WTC11 (cell line): ENCODE data around the gene NECAB2.

Experiments used
- JUN ChIP-seq: sonication (generic); formaldehyde crosslinking; IDR thresholded peaks from 2 replicates; pipeline ENCODE4 v1.8.0; 2023; ENCODE audit warnings: mild to moderate bottlenecking, missing genetic modification reagents
- NR2C2 ChIP-seq: sonication (generic); formaldehyde crosslinking; IDR thresholded peaks from 2 replicates; pipeline ENCODE4 v1.8.0; 2022; ENCODE audit warnings: mild to moderate bottlenecking, missing genetic modification reagents
- TF ChIP-seq, protein P1 (sequence below): sonication (generic); formaldehyde crosslinking; IDR thresholded peaks from 2 replicates; pipeline ENCODE4 v1.8.1; 2023; ENCODE audit warnings: mild to moderate bottlenecking, missing genetic modification reagents, moderate library complexity
- TF ChIP-seq, protein P2 (sequence below): fragments of 200-600 bp; IDR thresholded peaks from 2 replicates; pipeline ENCODE4 v1.8.0; 2022; ENCODE audit warnings: antibody characterized with exemption
- TF ChIP-seq, protein P3 (sequence below): sonication (generic); formaldehyde crosslinking; IDR thresholded peaks from 2 replicates; pipeline ENCODE4 v1.8.1; 2022; ENCODE audit warnings: low read depth, missing genetic modification reagents, borderline replicate concordance
- TF ChIP-seq, protein P4 (sequence below): sonication (generic); formaldehyde crosslinking; IDR thresholded peaks from 2 replicates; pipeline ENCODE4 v1.8.1; 2023; ENCODE audit warnings: mild to moderate bottlenecking, missing genetic modification reagents, moderate library complexity

DNA sequence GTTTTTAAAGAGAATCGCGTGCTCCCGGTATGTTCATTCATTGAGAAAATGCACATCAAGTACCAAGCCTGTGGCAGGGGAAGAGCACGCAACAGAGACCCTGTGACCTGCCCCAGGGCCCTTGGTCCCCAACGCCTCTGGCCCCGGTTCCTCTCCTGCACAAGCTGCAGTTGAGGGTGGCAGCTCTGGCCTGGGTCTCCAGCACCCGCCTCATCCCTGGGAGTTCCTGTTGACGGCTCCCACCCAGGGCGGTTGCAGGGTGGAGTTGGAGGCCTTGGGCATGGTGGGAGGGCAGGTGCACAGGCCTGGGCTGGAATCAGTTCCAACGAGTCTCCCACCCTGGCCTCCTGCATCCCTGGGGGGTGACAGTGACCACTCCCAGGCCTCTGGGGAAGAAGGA lies 5.0 kb downstream of the NECAB2 start:
- TF ChIP-seq, protein P1, sequence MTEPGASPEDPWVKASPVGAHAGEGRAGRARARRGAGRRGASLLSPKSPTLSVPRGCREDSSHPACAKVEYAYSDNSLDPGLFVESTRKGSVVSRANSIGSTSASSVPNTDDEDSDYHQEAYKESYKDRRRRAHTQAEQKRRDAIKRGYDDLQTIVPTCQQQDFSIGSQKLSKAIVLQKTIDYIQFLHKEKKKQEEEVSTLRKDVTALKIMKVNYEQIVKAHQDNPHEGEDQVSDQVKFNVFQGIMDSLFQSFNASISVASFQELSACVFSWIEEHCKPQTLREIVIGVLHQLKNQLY (CRISPR knock-in tag) = no peak
- TF ChIP-seq JUN (CRISPR knock-in tag) (no peak), NR2C2 (CRISPR knock-in tag) (no peak)
- TF ChIP-seq, protein P2, sequence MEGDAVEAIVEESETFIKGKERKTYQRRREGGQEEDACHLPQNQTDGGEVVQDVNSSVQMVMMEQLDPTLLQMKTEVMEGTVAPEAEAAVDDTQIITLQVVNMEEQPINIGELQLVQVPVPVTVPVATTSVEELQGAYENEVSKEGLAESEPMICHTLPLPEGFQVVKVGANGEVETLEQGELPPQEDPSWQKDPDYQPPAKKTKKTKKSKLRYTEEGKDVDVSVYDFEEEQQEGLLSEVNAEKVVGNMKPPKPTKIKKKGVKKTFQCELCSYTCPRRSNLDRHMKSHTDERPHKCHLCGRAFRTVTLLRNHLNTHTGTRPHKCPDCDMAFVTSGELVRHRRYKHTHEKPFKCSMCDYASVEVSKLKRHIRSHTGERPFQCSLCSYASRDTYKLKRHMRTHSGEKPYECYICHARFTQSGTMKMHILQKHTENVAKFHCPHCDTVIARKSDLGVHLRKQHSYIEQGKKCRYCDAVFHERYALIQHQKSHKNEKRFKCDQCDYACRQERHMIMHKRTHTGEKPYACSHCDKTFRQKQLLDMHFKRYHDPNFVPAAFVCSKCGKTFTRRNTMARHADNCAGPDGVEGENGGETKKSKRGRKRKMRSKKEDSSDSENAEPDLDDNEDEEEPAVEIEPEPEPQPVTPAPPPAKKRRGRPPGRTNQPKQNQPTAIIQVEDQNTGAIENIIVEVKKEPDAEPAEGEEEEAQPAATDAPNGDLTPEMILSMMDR = no peak
- TF ChIP-seq, protein P3, sequence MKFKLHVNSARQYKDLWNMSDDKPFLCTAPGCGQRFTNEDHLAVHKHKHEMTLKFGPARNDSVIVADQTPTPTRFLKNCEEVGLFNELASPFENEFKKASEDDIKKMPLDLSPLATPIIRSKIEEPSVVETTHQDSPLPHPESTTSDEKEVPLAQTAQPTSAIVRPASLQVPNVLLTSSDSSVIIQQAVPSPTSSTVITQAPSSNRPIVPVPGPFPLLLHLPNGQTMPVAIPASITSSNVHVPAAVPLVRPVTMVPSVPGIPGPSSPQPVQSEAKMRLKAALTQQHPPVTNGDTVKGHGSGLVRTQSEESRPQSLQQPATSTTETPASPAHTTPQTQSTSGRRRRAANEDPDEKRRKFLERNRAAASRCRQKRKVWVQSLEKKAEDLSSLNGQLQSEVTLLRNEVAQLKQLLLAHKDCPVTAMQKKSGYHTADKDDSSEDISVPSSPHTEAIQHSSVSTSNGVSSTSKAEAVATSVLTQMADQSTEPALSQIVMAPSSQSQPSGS (CRISPR knock-in tag) = no peak
- TF ChIP-seq, protein P4, sequence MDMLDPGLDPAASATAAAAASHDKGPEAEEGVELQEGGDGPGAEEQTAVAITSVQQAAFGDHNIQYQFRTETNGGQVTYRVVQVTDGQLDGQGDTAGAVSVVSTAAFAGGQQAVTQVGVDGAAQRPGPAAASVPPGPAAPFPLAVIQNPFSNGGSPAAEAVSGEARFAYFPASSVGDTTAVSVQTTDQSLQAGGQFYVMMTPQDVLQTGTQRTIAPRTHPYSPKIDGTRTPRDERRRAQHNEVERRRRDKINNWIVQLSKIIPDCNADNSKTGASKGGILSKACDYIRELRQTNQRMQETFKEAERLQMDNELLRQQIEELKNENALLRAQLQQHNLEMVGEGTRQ (CRISPR knock-in tag) = no peak
